Cortex of kidney (tissue), 1 donor: Measurements from ENCODE around the gene MICB.
"Not testable (repeated sequence)": the region's sequence is repeated elsewhere in the genome, so short reads cannot be mapped to it uniquely, and the experiment has no call there.

Experiments used
- DNase-seq: peaks from one replicate; lab custom pipeline; 2025; lab: John Stamatoyannopoulos, UW

The MICB gene

GRCh38 chr6:31509036-31509435, 11.1 kb downstream of the MICB start:
- DNase-seq = not testable (repeated sequence)

GRCh38 chr6:31510007-31510406, 12.1 kb downstream of the MICB start:
- DNase-seq = no peak

- no peak for DNase-seq
These were observed 15.7 kb downstream of the MICB start for GRCh38 chr6:31513456-31514165.

- DNase-seq = no peak
These were observed 23.9 kb downstream of the MICB start for GRCh38 chr6:31521835-31522234.

- DNase-seq = no peak
These were observed 27.6 kb downstream of the MICB start for GRCh38 chr6:31525553-31525931.

- no peak for DNase-seq
These were observed 28.1 kb downstream of the MICB start for GRCh38 chr6:31525932-31526591.

- DNase-seq = no peak
These were observed 30.4 kb downstream of the MICB start for GRCh38 chr6:31528307-31528777.

- no peak for DNase-seq
These were observed 30.9 kb downstream of the MICB start, which contains the start of gene MCCD1 for GRCh38 chr6:31528821-31529328. Gene MCCD1 (plus strand): TSS chr6:31528962. CDS start chr6:31529015, 53 bp downstream.

- no peak for DNase-seq
These were observed 31.6 kb downstream of the MICB start for GRCh38 chr6:31529329-31530150.

- no peak for DNase-seq
These were observed 32.7 kb downstream of the MICB start for GRCh38 chr6:31530659-31531058.

- no peak for DNase-seq
These were observed 33.2 kb downstream of the MICB start for GRCh38 chr6:31531162-31531561.

- DNase-seq = no peak
These were observed 34.1 kb downstream of the MICB start for GRCh38 chr6:31531771-31532643.

GRCh38 chr6:31532644-31533454, 34.9 kb downstream of the MICB start:
- DNase-seq = no peak

- no peak for DNase-seq
These were observed 35.5 kb downstream of the MICB start for GRCh38 chr6:31533455-31533841.

- DNase-seq = no peak
These were observed 36.1 kb downstream of the MICB start for GRCh38 chr6:31534011-31534410.

GRCh38 chr6:31534521-31535040, 36.6 kb downstream of the MICB start:
- no peak for DNase-seq

- DNase-seq = no peak
These were observed 37.8 kb downstream of the MICB start for GRCh38 chr6:31535538-31536324.

- no peak for DNase-seq
These were observed 41.0 kb downstream of the MICB start for GRCh38 chr6:31538805-31539400.

- DNase-seq = no peak
These were observed 42.7 kb downstream of the MICB start for GRCh38 chr6:31540640-31541039.
